Fibroblast of skin of right quadriceps (primary cell): Measurements from ENCODE around the gene EPN1.

Experiments
- DNase-seq: peaks from one replicate; pipeline ENCODE4 v3.0.0-alpha.2; 2013

The EPN1 gene

GRCh38 chr19:55646889-55647731 lies 27.9 kb upstream of the EPN1 start:
- no peak for DNase-seq

GRCh38 chr19:55647732-55648584 lies 27.1 kb upstream of the EPN1 start, which contains the start of gene CCDC106:
Gene CCDC106 (plus strand): TSS chr19:55648212. CDS start chr19:55649047, 835 bp downstream.
- peak; percentile 80 for DNase-seq

- no peak for DNase-seq
Observed at GRCh38 chr19:55648585-55649267, 26.3 kb upstream of the EPN1 start.

GRCh38 chr19:55649268-55650125 lies 25.5 kb upstream of the EPN1 start:
- no peak for DNase-seq

GRCh38 chr19:55650126-55650557 lies 24.9 kb upstream of the EPN1 start:
- DNase-seq = no peak

- no peak for DNase-seq
Observed at GRCh38 chr19:55650602-55651230, 24.3 kb upstream of the EPN1 start.

- DNase-seq = no peak
Observed at GRCh38 chr19:55651236-55651635, 23.8 kb upstream of the EPN1 start.

GRCh38 chr19:55652311-55653128 lies 22.5 kb upstream of the EPN1 start:
- DNase-seq = no peak

GRCh38 chr19:55653651-55654322 lies 21.2 kb upstream of the EPN1 start:
- peak; percentile 99 for DNase-seq

- peak; percentile 99 for DNase-seq
Observed at GRCh38 chr19:55654323-55654867, 20.6 kb upstream of the EPN1 start.

- peak; percentile 90 for DNase-seq
Observed at GRCh38 chr19:55654868-55655647, 20.0 kb upstream of the EPN1 start, which contains the start of gene U2AF2. Gene U2AF2 (plus strand): TSS chr19:55655035. CDS start chr19:55655105, 70 bp downstream.

GRCh38 chr19:55655648-55656040 lies 19.4 kb upstream of the EPN1 start:
- no peak for DNase-seq

GRCh38 chr19:55656552-55656951 lies 18.5 kb upstream of the EPN1 start:
- DNase-seq = no peak

- DNase-seq = no peak
Observed at GRCh38 chr19:55656988-55657747, 17.9 kb upstream of the EPN1 start.

- no peak for DNase-seq
Observed at GRCh38 chr19:55658846-55659459, 16.1 kb upstream of the EPN1 start.

GRCh38 chr19:55659822-55660221 lies 15.2 kb upstream of the EPN1 start:
- DNase-seq = no peak

GRCh38 chr19:55660404-55660803 lies 14.6 kb upstream of the EPN1 start:
- DNase-seq = no peak

GRCh38 chr19:55660991-55661390 lies 14.0 kb upstream of the EPN1 start:
- DNase-seq = no peak
